T-cell (primary cell): ENCODE results near the gene PLEKHH1. TPM values are rescaled to one million over a fixed set of nuclear protein-coding genes. Genes with fewer than 3 reads are reported as not detected.

Source experiments
- ATAC-seq, 4 experiments: fragments of 200-7000 bp in 3 of 4; fragments of 150-1000 bp in 1 of 4; cut with Tn5 transposase; replicated peaks in 1 of 4; 1 replicate in 3 of 4; 2 replicates in 1 of 4; pipeline ENCODE4 v1.10.0; 2021; ENCODE audit warnings: moderate library complexity in 3 of 4, mild to moderate bottlenecking in 2 of 4, moderate number of reproducible peaks in 1 of 4
- CTCF ChIA-PET, 2 donors: fragments of 300-600 bp; sonication (Branson Sonifier 250); formaldehyde crosslinking; loops; one replicate each; lab custom pipeline; 2022; ENCODE audit warnings: antibody characterized with exemption in 2 of 2; lab: Charles Lee
- POLR2A ChIA-PET, 2 donors: fragments of 300-600 bp; sonication (Branson Sonifier 250); formaldehyde crosslinking; loops; one replicate each; lab custom pipeline; 2022; ENCODE audit warnings: antibody characterized with exemption in 2 of 2; lab: Charles Lee
- DNase-seq, 35 experiments: peaks; one replicate each; pipeline versions ENCODE4 v3.0.0 to v3.0.0-alpha.2; 2013 to 2023
- H3K27ac ChIP-seq: one replicate; pipeline ENCODE4 v1.5.1; 2013; ENCODE audit warnings: low read length
- H3K27me3 ChIP-seq, 2 experiments: replicated peaks in 1 of 2; 1 replicate in 1 of 2; 2 replicates in 1 of 2; pipeline versions ENCODE4 v1.6.1 to v1.7.0; 2013; ENCODE audit warnings: low read length in 1 of 2, mixed read lengths in 1 of 2; ENCODE audit not compliant: control insufficient read depth in 2 of 2, insufficient read depth in 2 of 2; ENCODE audit errors: extremely low read depth in 1 of 2
- H3K36me3 ChIP-seq, 2 donors: 1 replicate in 1 of 2; 2 replicates in 1 of 2; pipeline versions ENCODE4 v1.6.1 to v1.7.0; 2013; ENCODE audit warnings: low read length in 1 of 2; ENCODE audit not compliant: control insufficient read depth in 2 of 2, insufficient read depth in 1 of 2; ENCODE audit errors: extremely low read depth in 1 of 2
- H3K4me1 ChIP-seq, 2 experiments: 1 replicate in 1 of 2; 2 replicates in 1 of 2; pipeline versions ENCODE4 v1.6.1 to v1.7.0; 2013; ENCODE audit warnings: low read length in 2 of 2, mixed read lengths in 1 of 2; ENCODE audit not compliant: insufficient read depth in 2 of 2, control insufficient read depth in 1 of 2; ENCODE audit errors: extremely low read depth in 1 of 2
- H3K4me3 ChIP-seq, 2 donors: 1 replicate in 1 of 2; 2 replicates in 1 of 2; pipeline versions ENCODE4 v1.5.1 to v1.7.0; 2013; ENCODE audit warnings: mild to moderate bottlenecking in 2 of 2, low read length in 1 of 2, moderate library complexity in 1 of 2; ENCODE audit not compliant: control insufficient read depth in 1 of 2; ENCODE audit errors: extremely low read depth in 1 of 2
- H3K9me3 ChIP-seq: 2 replicates; pipeline ENCODE4 v1.7.0; 2013
- H3K27ac Mint-ChIP-seq, 2 donors: one replicate each; pipeline ENCODE4 v1.8.0; 2020 to 2021; ENCODE audit warnings: mild to moderate bottlenecking in 2 of 2, mixed read lengths in 2 of 2
- H3K27me3 Mint-ChIP-seq, 2 donors: one replicate each; pipeline ENCODE4 v1.8.0; 2021 to 2022; ENCODE audit warnings: mixed read lengths in 2 of 2
- H3K36me3 Mint-ChIP-seq: one replicate; pipeline ENCODE4 v1.8.0; 2021; ENCODE audit warnings: mixed read lengths
- H3K4me1 Mint-ChIP-seq, 3 donors: one replicate each; pipeline ENCODE4 v1.8.0; 2020 to 2022; ENCODE audit warnings: mixed read lengths in 3 of 3, mild to moderate bottlenecking in 1 of 3
- H3K4me3 Mint-ChIP-seq, 3 donors: one replicate each; pipeline ENCODE4 v1.8.0; 2020 to 2022; ENCODE audit warnings: mild to moderate bottlenecking in 3 of 3, mixed read lengths in 3 of 3, moderate library complexity in 3 of 3
- H3K9me3 Mint-ChIP-seq, 3 donors: one replicate each; pipeline ENCODE4 v1.8.0; 2020 to 2022; ENCODE audit warnings: mixed read lengths in 3 of 3
- WGBS: methylation state at CpG from one replicate; pipeline ENCODE4 v1.1.5; 2013; ENCODE audit warnings: missing lambda C conversion rate; ENCODE audit not compliant: insufficient coverage; 5-methylcytosine and 5-hydroxymethylcytosine counted together
- total RNA-seq, 35 experiments: library from RNA in 6 of 35; stranded (reverse) in 6 of 35; fragments of 120-200 nt in 1 of 35; gene quantifications; one replicate each; pipeline versions ENCODE4 v1.2.1 to v1.2.4 and lab custom pipeline; 2013 to 2026

PLEKHH1 gene
- total RNA-seq, 5 donors from 2014 or later (not counting 1 experiment from before 2014, with no cell fraction given): 0.20 to 1.0 (median 0.58) TPM

DNA sequence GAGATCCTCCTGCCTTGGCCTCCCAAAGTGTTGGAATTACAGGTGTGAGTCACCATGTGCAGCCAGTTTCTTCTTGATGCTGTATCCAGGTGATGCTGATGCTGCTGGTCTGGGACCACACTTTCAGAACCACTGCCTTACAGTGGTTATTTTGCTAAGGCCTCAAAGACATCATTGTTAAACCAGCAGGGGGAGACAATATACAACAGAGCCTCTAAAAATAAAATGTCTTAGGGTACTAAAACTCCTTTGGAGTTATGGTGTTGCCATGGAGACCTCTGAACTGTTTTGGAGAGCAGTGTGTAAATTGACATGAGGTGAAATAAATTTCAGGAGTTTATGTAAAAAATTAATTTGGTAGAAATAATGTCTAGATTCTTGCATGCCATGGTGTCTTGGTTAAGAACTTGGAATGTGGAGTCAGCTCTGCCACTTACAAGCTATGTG lies 85.5 kb downstream of the PLEKHH1 start:
- Histone ChIP-seq H3K9me3 (no peaks in the 10 kb centered on the region), H3K27ac (peak overlapping the region; percentile 92), H3K36me3 (no peaks in the 10 kb centered on the region), H3K4me1 (peaks cover 18 to 27% of the 10 kb centered on the region in 2 experiments), H3K27me3 (peaks cover 2 to 11% of the 10 kb centered on the region in 2 experiments), H3K4me3 (no peak overlapping the region)
- DNase-seq (peak in 25 of 35 experiments; percentile 1 to 83 (median 20)), ATAC-seq (peak; percentile 11 to 48 (median 22))
- CTCF ChIA-PET: interaction anchor here (0.6 to 2.2 kb wide), 21 partner anchors 8 to 259 kb away, joined by 3 to 44 read pairs (median 4); partner anchors contain the start of genes PIGH (in 2 of the 2), ATP6V1D (in 1 of the 2), EIF2S1 (in 1 of the 2) and RDH11 (in 1 of the 2)
- Mint-ChIP-seq H3K27me3 (no peaks in the 10 kb centered on the region), H3K36me3 (no peaks in the 10 kb centered on the region), H3K9me3 (no peaks in the 10 kb centered on the region), H3K4me1 (peaks cover 35 to 38% (median 36%) of the 10 kb centered on the region in 3 donors), H3K27ac (peak overlapping the region; percentile 78 to 87), H3K4me3 (peak overlapping the region; percentile 83 to 89 (median 85))
- POLR2A ChIA-PET: interaction anchor here (0.6 to 1.4 kb wide), 6 partner anchors 19 to 1449 kb away, joined by 3 to 9 read pairs (median 4); partner anchors contain the start of gene PIGH (in 2 of the 2)

DNA sequence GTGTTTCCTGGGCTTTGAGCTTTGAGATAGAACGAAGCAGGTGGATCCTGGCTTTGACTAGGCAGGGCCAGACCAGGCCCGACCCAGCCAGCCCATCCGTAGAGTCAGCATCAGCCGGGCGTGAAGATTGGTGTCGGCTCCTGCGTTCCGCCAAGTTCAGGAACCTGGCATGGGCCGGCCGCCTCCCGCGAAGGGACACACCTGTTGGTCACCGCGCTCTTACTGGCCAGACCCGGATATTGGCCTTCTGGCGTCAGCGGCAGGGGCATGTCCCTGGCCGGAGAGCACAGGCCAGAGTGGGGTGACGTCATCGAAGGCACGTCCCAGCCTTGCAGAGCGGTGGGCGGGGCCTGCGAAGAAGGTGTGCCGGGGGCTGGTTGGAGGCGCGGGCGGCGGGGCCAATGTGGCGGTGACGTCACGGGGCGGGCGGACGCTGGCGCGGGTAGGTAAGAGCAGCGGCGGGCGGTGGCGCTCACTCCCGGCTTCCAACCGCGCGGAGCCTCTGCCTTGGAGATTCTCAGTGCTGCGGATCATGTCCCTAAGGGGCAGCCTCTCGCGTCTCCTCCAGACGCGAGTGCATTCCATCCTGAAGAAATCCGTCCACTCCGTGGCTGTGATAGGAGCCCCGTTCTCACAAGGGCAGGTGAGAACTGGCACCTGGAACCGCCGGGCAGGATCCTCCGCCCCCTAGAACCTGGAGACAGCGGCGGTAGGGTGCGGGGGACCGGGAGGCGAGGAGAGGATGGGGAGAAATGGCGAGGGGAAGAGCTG lies 86.5 kb downstream of the PLEKHH1 start, which contains the start of gene ARG2:
Gene ARG2 (plus strand): TSS at position 475 of the 771 bp plus-strand sequence. CDS start 58 bp downstream, at position 533.
- Histone ChIP-seq H3K4me3 (peak within 1 kb of the TSS; percentile 79 to 92), H3K36me3 (no peaks in the 10 kb centered on the region), H3K4me1 (peaks cover 19 to 27% of the 10 kb centered on the region in 2 experiments), H3K27me3 (peaks cover 2 to 11% of the 10 kb centered on the region in 2 experiments), H3K9me3 (no peaks in the 10 kb centered on the region), H3K27ac (peak within 1 kb of the TSS; percentile 92)
- Mint-ChIP-seq H3K36me3 (peaks cover 3% of the 10 kb centered on the region), H3K27me3 (peaks cover 0 to 2% of the 10 kb centered on the region in 2 donors), H3K4me3 (peak within 1 kb of the TSS; percentile 83 to 89 (median 85)), H3K4me1 (peaks cover 35 to 38% (median 36%) of the 10 kb centered on the region in 3 donors), H3K27ac (peak within 1 kb of the TSS; percentile 80 to 87), H3K9me3 (no peaks in the 10 kb centered on the region)
- WGBS: under 1% methylated on average over 60 of the region's 62 CpGs
- DNase-seq (peak; percentile 88 to 99 (median 96)), ATAC-seq (peak; percentile 91 to 98 (median 98))
- POLR2A ChIA-PET: interaction anchor here (0.5 to 1.7 kb wide), 8 partner anchors 8 to 1450 kb away, joined by 3 to 9 read pairs (median 3); partner anchors contain the start of gene PIGH (in 2 of the 2)
- CTCF ChIA-PET: interaction anchor here (0.5 to 2.2 kb wide), 23 partner anchors 7 to 260 kb away, joined by 3 to 44 read pairs (median 4); partner anchors contain the start of genes PIGH (in 2 of the 2), ATP6V1D (in 1 of the 2), EIF2S1 (in 1 of the 2) and RDH11 (in 1 of the 2)

DNA sequence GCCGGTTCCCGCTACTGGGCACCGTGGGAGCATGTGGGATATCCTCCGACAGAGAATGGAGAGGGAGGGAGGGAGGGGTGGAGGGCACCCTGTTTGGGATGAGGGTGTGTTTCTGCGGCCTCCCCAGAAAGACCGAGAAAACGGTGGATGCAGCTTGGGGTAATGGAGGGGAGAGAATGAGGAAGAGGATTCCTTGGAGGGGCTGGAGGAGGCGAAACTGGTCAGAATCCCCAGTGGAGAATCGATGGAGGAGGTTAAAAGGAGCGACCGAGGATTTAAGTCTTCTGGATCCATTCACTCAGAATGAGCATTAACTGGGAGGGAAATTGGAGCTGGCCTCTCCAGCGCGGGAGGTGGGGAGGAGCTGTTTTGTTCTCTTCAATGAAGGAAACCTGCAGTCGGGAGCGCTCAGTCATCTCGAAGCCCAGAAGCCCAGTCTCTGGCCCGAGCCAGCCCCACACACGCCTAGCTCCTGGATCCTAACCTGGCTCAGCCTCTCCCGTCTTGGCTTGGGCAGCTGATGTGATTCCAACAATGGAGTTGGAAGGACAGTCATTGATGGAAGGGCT lies 87.2 kb downstream of the PLEKHH1 start:
- Histone ChIP-seq H3K27ac (no peak overlapping the region), H3K36me3 (no peaks in the 10 kb centered on the region), H3K9me3 (no peaks in the 10 kb centered on the region), H3K27me3 (peaks cover 2 to 11% of the 10 kb centered on the region in 2 experiments), H3K4me3 (peak overlapping the region; percentile 79 to 92), H3K4me1 (peaks cover 19 to 27% of the 10 kb centered on the region in 2 experiments)
- Mint-ChIP-seq H3K4me1 (peaks cover 35 to 38% (median 36%) of the 10 kb centered on the region in 3 donors), H3K27me3 (peaks cover 0 to 2% of the 10 kb centered on the region in 2 donors), H3K36me3 (peaks cover 3% of the 10 kb centered on the region), H3K4me3 (peak overlapping the region; percentile 83 to 89 (median 85)), H3K9me3 (no peaks in the 10 kb centered on the region), H3K27ac (no peak overlapping the region)
- ATAC-seq: no peak
- POLR2A ChIA-PET: interaction anchor here (1.0 to 1.7 kb wide), 2 partner anchors 9 to 21 kb away, joined by 3 to 8 read pairs; partner anchors contain the start of gene PIGH (in 1 of the 2)
- 11% methylated on average over 18 of the region's 19 CpGs for WGBS
- DNase-seq: peak in 1 of 35 experiments; percentile 24
- CTCF ChIA-PET: interaction anchor here (0.6 to 1.3 kb wide), 7 partner anchors 9 to 261 kb away, joined by 3 to 5 read pairs (median 3); partner anchors contain the start of genes ATP6V1D (in 1 of the 2) and PIGH (in 1 of the 2)

DNA sequence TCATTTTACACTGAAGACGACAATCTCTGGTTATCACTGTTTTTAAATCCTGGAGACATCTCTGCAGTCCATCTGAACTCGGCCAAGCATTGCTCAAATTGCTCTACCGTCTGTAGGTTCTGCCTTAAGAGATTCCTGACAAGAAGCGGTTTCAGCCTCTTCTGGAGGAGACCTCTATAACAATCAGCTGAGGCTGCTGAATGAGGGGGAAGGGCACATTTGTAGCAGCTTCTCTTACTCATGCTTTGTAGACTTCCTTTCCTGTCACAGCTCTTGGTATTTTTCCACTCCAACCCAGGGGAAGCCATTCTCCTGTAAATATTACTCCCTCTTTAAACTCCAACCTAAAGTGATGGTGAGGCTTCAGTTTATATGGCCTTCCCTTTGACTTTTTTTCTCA lies 89.6 kb downstream of the PLEKHH1 start:
- Mint-ChIP-seq H3K4me1 (peaks cover 35 to 38% (median 36%) of the 10 kb centered on the region in 3 donors), H3K4me3 (peak overlapping the region in 1 of 3 donors; percentile 17), H3K27me3 (peaks cover 0 to 2% of the 10 kb centered on the region in 2 donors), H3K9me3 (no peaks in the 10 kb centered on the region), H3K36me3 (peaks cover 3% of the 10 kb centered on the region), H3K27ac (peak overlapping the region; percentile 52 to 71)
- ATAC-seq (no peak), DNase-seq (no peak)
- WGBS: 44% methylated on average over 3 of the region's 4 CpGs
- Histone ChIP-seq H3K27ac (no peak overlapping the region), H3K4me3 (no peak overlapping the region), H3K27me3 (peaks cover 2 to 11% of the 10 kb centered on the region in 2 experiments), H3K4me1 (peaks cover 19 to 27% of the 10 kb centered on the region in 2 experiments), H3K36me3 (no peaks in the 10 kb centered on the region), H3K9me3 (no peaks in the 10 kb centered on the region)
- ChIA-PET POLR2A (interaction anchor here in 1 of 2 donors (0.9 kb wide), 1 partner anchor 23 kb away, joined by 3 read pairs; the partner anchor contains the start of gene PIGH), CTCF (interaction anchor here in 1 of 2 donors (1.2 kb wide), 1 partner anchor 22 kb away, joined by 3 read pairs; the partner anchor contains the start of gene PIGH)

GRCh38 chr14:67623114-67623513 lies 90.0 kb downstream of the PLEKHH1 start:
- Mint-ChIP-seq H3K27me3 (peaks cover 0 to 2% of the 10 kb centered on the region in 2 donors), H3K36me3 (peaks cover 3% of the 10 kb centered on the region), H3K4me3 (no peak overlapping the region), H3K27ac (peak overlapping the region; percentile 52 to 71), H3K4me1 (peaks cover 35 to 38% (median 36%) of the 10 kb centered on the region in 3 donors), H3K9me3 (no peaks in the 10 kb centered on the region)
- ChIA-PET CTCF (interaction anchor here in 1 of 2 donors (1.2 kb wide), 1 partner anchor 23 kb away, joined by 3 read pairs; the partner anchor contains the start of gene PIGH), POLR2A (interaction anchor here in 1 of 2 donors (0.9 kb wide), 1 partner anchor 23 kb away, joined by 3 read pairs; the partner anchor contains the start of gene PIGH)
- Histone ChIP-seq H3K36me3 (no peaks in the 10 kb centered on the region), H3K4me1 (peaks cover 19 to 27% of the 10 kb centered on the region in 2 experiments), H3K4me3 (no peak overlapping the region), H3K27me3 (peaks cover 2 to 11% of the 10 kb centered on the region in 2 experiments), H3K9me3 (no peaks in the 10 kb centered on the region), H3K27ac (no peak overlapping the region)
- ATAC-seq (peak in 1 of 4 experiments; percentile 14), DNase-seq (peak in 1 of 35 experiments; percentile 20)
- no CpG with 5 or more reads among the region's 2 CpGs for WGBS
